Measurements from ENCODE around the gene OSBPL5. TPM values are rescaled to one million over a fixed set of nuclear protein-coding genes. Genes with fewer than 3 reads are reported as not detected.

The OSBPL5 gene
- total RNA-seq, 1 experiment from 2014 or later, result 115 TPM

GRCh38 chr11:3204141-3205015 is 39.3 kb upstream of the OSBPL5 start:
- H3K27me3 Mint-ChIP-seq (ENCODE audit: insufficient read depth, unreplicated experiment), result peaks cover 36% of the 10 kb centered on the region
- CTCF ChIA-PET, result interaction anchor here (0.6 to 0.9 kb wide), 2 partner anchors 94 to 114 kb away, joined by 3 read pairs; no protein-coding TSS in a partner anchor
- no peak for TF ChIP-seq CTCF (IDR thresholded peaks at IDR 0.05; ENCODE audit: unreplicated experiment)

GRCh38 chr11:3203221-3204043 is 38.3 kb upstream of the OSBPL5 start:
- Mint-ChIP-seq H3K9me3 (ENCODE audit: unreplicated experiment) (no peaks in the 10 kb centered on the region), H3K4me3 (ENCODE audit: unreplicated experiment) (no peak overlapping the region), H3K27ac (ENCODE audit: low read depth, unreplicated experiment) (no peak overlapping the region), H3K4me1 (ENCODE audit: insufficient read depth, unreplicated experiment) (no peaks in the 10 kb centered on the region), H3K27me3 (ENCODE audit: insufficient read depth, unreplicated experiment) (peaks cover 36% of the 10 kb centered on the region), H3K36me3 (ENCODE audit: insufficient read depth, unreplicated experiment) (no peaks in the 10 kb centered on the region)
- intact Hi-C loops (cut with micrococcal nuclease), result no loop called here
- ChIA-PET CTCF (interaction anchor here (0.6 to 0.7 kb wide), 3 partner anchors 13 to 163 kb away, joined by 3 read pairs; no protein-coding TSS in a partner anchor), POLR2A (interaction anchor here (1.2 kb wide), 1 partner anchor 11 kb away, joined by 4 read pairs; no protein-coding TSS in a partner anchor)
- no TSS peak for BruUV-seq (replicated peaks)
- no peak for DNase-seq (ENCODE audit: unreplicated experiment)
- no peak for TF ChIP-seq CTCF (IDR thresholded peaks at IDR 0.05; ENCODE audit: unreplicated experiment)

More at GRCh38 chr11:3204141-3205015, 39.3 kb upstream of the OSBPL5 start:
- Mint-ChIP-seq H3K4me1 (ENCODE audit: insufficient read depth, unreplicated experiment) (no peaks in the 10 kb centered on the region), H3K36me3 (ENCODE audit: insufficient read depth, unreplicated experiment) (no peaks in the 10 kb centered on the region), H3K27ac (ENCODE audit: low read depth, unreplicated experiment) (no peak overlapping the region), H3K9me3 (ENCODE audit: unreplicated experiment) (no peaks in the 10 kb centered on the region), H3K4me3 (ENCODE audit: unreplicated experiment) (no peak overlapping the region)
- intact Hi-C loops (cut with micrococcal nuclease), result no loop called here
- BruUV-seq (replicated peaks), result no TSS peak
- POLR2A ChIA-PET, result interaction anchor here (1.2 kb wide), 1 partner anchor 12 kb away, joined by 4 read pairs; no protein-coding TSS in a partner anchor
- no peak for DNase-seq (ENCODE audit: unreplicated experiment)

- no peak for TF ChIP-seq CTCF (IDR thresholded peaks at IDR 0.05; ENCODE audit: unreplicated experiment)
- Mint-ChIP-seq H3K27me3 (ENCODE audit: insufficient read depth, unreplicated experiment) (peaks cover 36% of the 10 kb centered on the region), H3K9me3 (ENCODE audit: unreplicated experiment) (no peaks in the 10 kb centered on the region), H3K4me3 (ENCODE audit: unreplicated experiment) (no peak overlapping the region), H3K4me1 (ENCODE audit: insufficient read depth, unreplicated experiment) (no peaks in the 10 kb centered on the region), H3K27ac (ENCODE audit: low read depth, unreplicated experiment) (no peak overlapping the region), H3K36me3 (ENCODE audit: insufficient read depth, unreplicated experiment) (no peaks in the 10 kb centered on the region)
- no peak for DNase-seq (ENCODE audit: unreplicated experiment)
- ChIA-PET CTCF (interaction anchor here (0.7 kb wide), 1 partner anchor 163 kb away, joined by 3 read pairs; no protein-coding TSS in a partner anchor), POLR2A (no interaction called here)
- BruUV-seq (replicated peaks), result no TSS peak
- intact Hi-C loops (cut with micrococcal nuclease), result no loop called here
Measured at GRCh38 chr11:3202759-3203158, 37.6 kb upstream of the OSBPL5 start.

- H3K4me1 Mint-ChIP-seq (ENCODE audit: insufficient read depth, unreplicated experiment), result no peaks in the 10 kb centered on the region
Measured at GRCh38 chr11:3202305-3202704, 37.2 kb upstream of the OSBPL5 start.

More at GRCh38 chr11:3202305-3202704, 37.2 kb upstream of the OSBPL5 start:
- Mint-ChIP-seq H3K27me3 (ENCODE audit: insufficient read depth, unreplicated experiment) (peaks cover 36% of the 10 kb centered on the region), H3K27ac (ENCODE audit: low read depth, unreplicated experiment) (no peak overlapping the region), H3K36me3 (ENCODE audit: insufficient read depth, unreplicated experiment) (no peaks in the 10 kb centered on the region), H3K4me3 (ENCODE audit: unreplicated experiment) (no peak overlapping the region), H3K9me3 (ENCODE audit: unreplicated experiment) (no peaks in the 10 kb centered on the region)
- intact Hi-C loops (cut with micrococcal nuclease), result no loop called here
- TF ChIP-seq CTCF (IDR thresholded peaks at IDR 0.05; ENCODE audit: unreplicated experiment), result no peak
- no peak for DNase-seq (ENCODE audit: unreplicated experiment)
- ChIA-PET POLR2A (no interaction called here), CTCF (no interaction called here)
- no TSS peak for BruUV-seq (replicated peaks)

Measured in MCF 10A (cell line).